Endothelial cell of umbilical vein (primary cell): Measurements from ENCODE around the gene TMEM171.

Source experiments
- GATA2 ChIP-seq: IDR thresholded peaks from 2 replicates; pipeline ENCODE4 v1.7.0; 2011; ENCODE audit warnings: low read depth, mild to moderate bottlenecking, moderate library complexity, mixed read lengths, low read length; ENCODE audit not compliant: insufficient read length, insufficient read depth
- POLR2A ChIP-seq: IDR thresholded peaks from 2 replicates; pipeline ENCODE4 v1.6.1; 2012; ENCODE audit warnings: low read depth, mild to moderate bottlenecking, control low read depth, low read length
- POLR2AphosphoS5 ChIP-seq: IDR thresholded peaks from 2 replicates; pipeline ENCODE4 v1.6.1; 2012; ENCODE audit warnings: low read depth, mild to moderate bottlenecking, control low read depth, low read length, moderate library complexity; ENCODE audit not compliant: insufficient read depth

GRCh38 chr5:73142035-73142434, 21.7 kb downstream of the TMEM171 start:
- TF ChIP-seq GATA2 (no peak), POLR2AphosphoS5 (no peak), POLR2A (no peak)
